H1 (cell line): ENCODE measurements around the gene CBX2. TPM values are rescaled to one million over a fixed set of nuclear protein-coding genes. Genes with fewer than 3 reads are reported as not detected.
A peak's percentile ranks its signal among the peaks of the same experiment; 100 is the strongest.

Experiments used
- CHD2 ChIP-seq: IDR thresholded peaks from 2 replicates; pipeline ENCODE4 v1.6.1; 2012; ENCODE audit warnings: low read length, improper control_type of control experiment
- CHD7 ChIP-seq: fragments of 300-600 bp; sonication (generic); IDR thresholded peaks from 2 replicates; pipeline ENCODE4 v1.7.1; 2012; ENCODE audit warnings: low read length, moderate library complexity, mild to moderate bottlenecking, inconsistent platforms; ENCODE audit not compliant: insufficient replicate concordance
- EZH2 ChIP-seq: fragments of 200-600 bp; sonication (generic); IDR thresholded peaks from 2 replicates; pipeline ENCODE4 v1.7.1; 2012; ENCODE audit warnings: low read depth, mild to moderate bottlenecking, moderate library complexity, low read length, inconsistent platforms; ENCODE audit not compliant: severe bottlenecking
- FOSL1 ChIP-seq: IDR thresholded peaks from 2 replicates; pipeline ENCODE4 v1.6.1; 2011; ENCODE audit warnings: mild to moderate bottlenecking, low read depth, low read length, moderate library complexity; ENCODE audit not compliant: insufficient read depth
- GABPA ChIP-seq: IDR thresholded peaks from 2 replicates; pipeline ENCODE4 v1.6.1; 2011; ENCODE audit warnings: mild to moderate bottlenecking, low read length, moderate library complexity, borderline replicate concordance; ENCODE audit not compliant: insufficient read depth
- JUN ChIP-seq: IDR thresholded peaks from 2 replicates; pipeline ENCODE4 v1.6.1; 2011; ENCODE audit warnings: low read depth, mild to moderate bottlenecking, improper control_type of control experiment, low read length
- SIN3A ChIP-seq, 2 experiments: IDR thresholded peaks in 1 of 2; conservative IDR thresholded peaks in 1 of 2; 2 replicates each; pipeline ENCODE4 v1.6.1; 2011 to 2012; ENCODE audit warnings: low read length in 2 of 2, improper control_type of control experiment in 1 of 2, low read depth in 1 of 2, mild to moderate bottlenecking in 1 of 2
- SP4 ChIP-seq: IDR thresholded peaks from 2 replicates; pipeline ENCODE4 v1.6.1; 2012; ENCODE audit warnings: low read length, inconsistent platforms
- TAF7 ChIP-seq: optimal IDR thresholded peaks from 2 replicates; pipeline ENCODE3; 2011; ENCODE audit warnings: low read depth, mild to moderate bottlenecking, inconsistent platforms, low read length, moderate library complexity, borderline replicate concordance
- polyA plus RNA-seq, 7 experiments: library from polyadenylated mRNA; depleted of rRNA in 3 of 7; stranded (reverse) in 5 of 7; unstranded in 2 of 7; fragments of >200 nt in 5 of 7; fragments of 200-250 nt in 2 of 7; gene quantifications; 1 replicate in 5 of 7; 2 replicates in 1 of 7; 4 replicates in 1 of 7; pipeline versions ENCODE4 v1.2.1 to v1.2.3, GENCODE V29; 2011 to 2013; ENCODE audit warnings: missing spikeins in 2 of 7, mixed read lengths in 2 of 7
- total RNA-seq: library from RNA; stranded (reverse); fragmentation: NEBNext Ultra II Directional; extraction: Animal tissue kit (Norgen Biotek cat#: 25700); gene quantifications from 2 replicates; pipeline ENCODE4 v1.2.1, GENCODE V29; 2021

Gene CBX2
- total and polyA plus RNA-seq, 2 of the 8 experiments (the other 6 are each of a cell fraction or from before 2014, with no cell fraction given) = 64.3 to 83.9 TPM

- no peak for TF ChIP-seq CHD7
- TF ChIP-seq SP4 = no peak
- TF ChIP-seq CHD2 = 0 out of 2 replicates have a peak, but pooled peaks have one; percentile 27
- TF ChIP-seq TAF7 = no peak
- no peak for TF ChIP-seq SIN3A (conservative IDR thresholded peaks at IDR 0.05 in 1 of 2, IDR thresholded peaks at IDR 0.05 in 1 of 2; ENCODE audit: low read depth in 1 of 2, low read length in 2 of 2)
- no peak for TF ChIP-seq FOSL1
- no peak for TF ChIP-seq EZH2
- TF ChIP-seq JUN = no peak
- no peak for TF ChIP-seq GABPA
Observed at GRCh38 chr17:79793924-79794304, 16.0 kb downstream of the CBX2 start (continued).
